HG02610 (cell line): ENCODE measurements around the gene ZNF432.

Experiments
- ATAC-seq: cut with Tn5 transposase; IDR thresholded peaks from one replicate; pipeline ENCODE4 v1.9.1; 2021; ENCODE audit warnings: mild to moderate bottlenecking, moderate library complexity; ENCODE audit not compliant: unreplicated experiment

Gene ZNF432

GRCh38 chr19:52010674-52011073 lies 38.0 kb downstream of the ZNF432 start:
- no peak for ATAC-seq

- ATAC-seq = peak; percentile 91
Observed at GRCh38 chr19:52007806-52008557, 40.7 kb downstream of the ZNF432 start, which contains the start of gene ZNF615. ZNF615 (minus strand) TSS chr19:52008211; CDS start chr19:52003711, 4,500 bp downstream.

- ATAC-seq = peak; percentile 17
Observed at GRCh38 chr19:52007451-52007805, 41.2 kb downstream of the ZNF432 start.

- ATAC-seq = no peak
Observed at GRCh38 chr19:51994048-51994644, 54.5 kb downstream of the ZNF432 start.

- ATAC-seq = no peak
Observed at GRCh38 chr19:51993422-51993821, 55.2 kb downstream of the ZNF432 start.

GRCh38 chr19:51986309-51987291 lies 62.0 kb downstream of the ZNF432 start, which contains the start of gene ZNF350:
ZNF350 (minus strand) TSS chr19:51986840; CDS start chr19:51974360, 12,480 bp downstream.
- peak; percentile 69 for ATAC-seq

- ATAC-seq = no peak
Observed at GRCh38 chr19:51983361-51983760, 65.3 kb downstream of the ZNF432 start.
